Measurements from ENCODE around the gene INPPL1.

Gene INPPL1

GRCh38 chr11:72209101-72209500 is 15.5 kb upstream of the INPPL1 start:
- no peak for DNase-seq (ENCODE audit: low read depth in 1 of 2, low spot score in 1 of 2)

GRCh38 chr11:72216638-72217037 is 7.9 kb upstream of the INPPL1 start, which contains the start of gene FOLR2:
Gene FOLR2 (plus strand): TSS chr11:72216794. CDS start chr11:72218585, 1,791 bp downstream.
- no peak for DNase-seq (ENCODE audit: low read depth in 1 of 2, low spot score in 1 of 2)

DNA sequence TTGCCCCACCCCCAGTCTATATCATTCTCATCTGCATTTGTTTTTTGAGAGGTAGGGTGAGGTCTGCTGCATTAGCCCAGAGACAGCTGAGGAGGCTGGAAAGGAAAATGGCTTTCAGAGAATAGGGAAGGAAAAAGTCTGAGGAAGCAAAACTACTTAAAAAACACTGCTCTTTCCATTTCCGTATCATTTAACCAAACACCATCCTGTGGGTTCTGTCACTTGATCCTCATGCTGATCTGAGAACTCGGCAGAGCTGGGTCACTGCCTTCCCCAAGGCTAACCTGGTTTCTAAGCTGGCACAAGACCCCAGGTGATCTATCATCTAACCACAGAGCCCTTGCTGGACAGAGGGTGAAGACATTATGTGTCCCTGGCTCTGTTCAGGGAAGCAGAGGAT is 6.7 kb upstream of the INPPL1 start:
- no peak for DNase-seq (ENCODE audit: low read depth in 1 of 2, low spot score in 1 of 2)

DNA sequence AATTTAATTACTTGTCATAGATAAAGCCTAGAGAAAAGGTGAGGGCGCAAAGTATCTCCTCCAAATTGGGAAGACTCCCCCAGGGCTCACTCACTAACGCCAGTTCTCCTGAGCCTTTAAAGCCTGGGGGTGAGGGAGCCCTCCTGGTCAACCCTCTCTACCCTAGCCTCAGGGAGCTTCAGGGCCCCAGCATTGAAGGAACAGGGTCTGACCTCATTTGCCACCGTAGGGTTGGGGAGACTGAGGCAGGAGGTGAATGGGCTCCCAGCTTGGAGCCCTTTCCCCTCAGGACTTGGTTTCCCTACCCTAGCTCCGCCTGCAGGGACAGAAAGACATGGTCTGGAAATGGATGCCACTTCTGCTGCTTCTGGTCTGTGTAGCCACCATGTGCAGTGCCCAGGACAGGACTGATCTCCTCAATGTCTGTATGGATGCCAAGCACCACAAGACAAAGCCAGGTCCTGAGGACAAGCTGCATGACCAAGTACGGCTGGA is 6.3 kb upstream of the INPPL1 start:
- DNase-seq (ENCODE audit: low read depth in 1 of 2, low spot score in 1 of 2): no peak

DNA sequence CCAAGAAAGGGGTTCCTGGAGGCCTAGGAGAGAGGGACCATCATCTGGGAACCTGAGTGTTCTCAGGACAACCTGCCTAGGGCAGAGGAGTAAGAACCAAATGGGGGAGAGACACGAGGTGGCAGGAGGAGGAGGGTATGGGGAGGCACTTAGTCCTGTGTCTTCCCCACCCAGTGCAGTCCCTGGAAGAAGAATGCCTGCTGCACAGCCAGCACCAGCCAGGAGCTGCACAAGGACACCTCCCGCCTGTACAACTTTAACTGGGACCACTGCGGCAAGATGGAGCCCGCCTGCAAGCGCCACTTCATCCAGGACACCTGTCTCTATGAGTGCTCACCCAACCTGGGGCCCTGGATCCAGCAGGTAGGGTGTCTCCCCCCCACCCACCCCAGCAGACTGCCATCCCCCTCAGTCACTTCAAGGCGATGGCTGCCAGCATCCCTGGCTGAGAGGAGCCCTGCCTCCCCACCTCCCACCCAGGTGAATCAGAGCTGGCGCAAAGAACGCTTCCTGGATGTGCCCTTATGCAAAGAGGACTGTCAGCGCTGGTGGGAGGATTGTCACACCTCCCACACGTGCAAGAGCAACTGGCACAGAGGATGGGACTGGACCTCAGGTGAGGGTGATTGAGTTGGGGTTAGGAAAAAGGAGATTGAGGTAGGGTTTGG is 3.7 kb upstream of the INPPL1 start:
- DNase-seq (ENCODE audit: low read depth in 1 of 2, low spot score in 1 of 2): no peak

DNA sequence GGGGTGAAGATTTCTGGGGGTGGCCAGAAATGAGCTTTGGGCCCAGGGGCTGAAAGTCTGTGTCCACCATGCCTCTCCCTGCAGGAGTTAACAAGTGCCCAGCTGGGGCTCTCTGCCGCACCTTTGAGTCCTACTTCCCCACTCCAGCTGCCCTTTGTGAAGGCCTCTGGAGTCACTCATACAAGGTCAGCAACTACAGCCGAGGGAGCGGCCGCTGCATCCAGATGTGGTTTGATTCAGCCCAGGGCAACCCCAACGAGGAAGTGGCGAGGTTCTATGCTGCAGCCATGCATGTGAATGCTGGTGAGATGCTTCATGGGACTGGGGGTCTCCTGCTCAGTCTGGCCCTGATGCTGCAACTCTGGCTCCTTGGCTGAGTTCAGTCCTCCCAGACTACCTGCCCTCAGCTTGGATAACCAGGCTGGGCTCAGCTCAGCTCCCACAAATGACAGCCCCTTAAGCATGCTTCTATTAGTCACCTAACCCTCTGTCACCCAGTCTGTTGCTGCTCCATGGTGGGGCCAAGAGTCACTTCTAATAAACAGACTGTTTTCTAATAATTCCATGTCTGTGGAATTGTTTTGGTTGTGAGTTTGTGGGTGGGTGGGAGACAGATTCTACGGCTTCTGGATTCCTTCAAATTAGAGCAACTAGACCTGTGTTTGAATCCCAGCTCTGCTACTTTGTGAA is 3.0 kb upstream of the INPPL1 start:
- DNase-seq (ENCODE audit: low read depth in 1 of 2, low spot score in 1 of 2): no peak

DNA sequence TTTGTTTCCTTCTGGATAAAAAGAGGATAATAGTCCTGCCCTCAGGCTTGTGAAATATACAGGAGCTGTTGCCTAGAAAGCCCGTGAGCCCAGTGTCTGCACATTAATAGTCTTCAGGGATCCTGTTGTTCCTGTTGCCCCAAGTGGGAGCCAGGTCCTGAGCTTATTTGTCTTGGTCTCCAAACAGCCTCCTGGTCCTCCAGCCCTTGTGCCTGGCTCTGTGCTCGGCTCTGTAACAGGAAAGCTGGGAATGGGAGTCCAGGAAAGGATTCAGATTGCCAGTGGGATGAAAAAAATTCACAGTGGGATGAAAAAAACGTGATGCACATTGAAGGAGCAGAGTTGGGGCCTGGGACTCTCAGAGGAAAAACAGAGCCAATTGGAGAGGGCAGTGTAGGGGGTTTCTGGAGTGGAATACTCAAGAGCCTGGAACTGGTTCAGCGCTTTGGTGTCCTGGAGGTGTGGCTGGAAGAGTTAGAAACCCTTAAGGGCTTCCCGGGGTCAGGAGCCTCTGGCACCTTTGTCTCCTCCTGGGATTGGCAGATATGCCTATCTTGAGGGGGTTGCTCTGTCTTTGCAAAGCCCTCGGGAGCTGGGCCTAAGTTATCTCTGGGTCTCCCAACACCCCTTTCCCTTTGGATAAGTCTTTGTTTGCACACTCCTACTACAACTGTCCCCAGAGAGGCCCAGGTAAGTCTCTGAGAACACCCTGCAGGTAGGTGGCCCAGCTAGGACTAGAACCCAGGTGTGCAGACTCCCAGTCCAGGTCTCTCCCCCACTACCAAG is 2.3 kb upstream of the INPPL1 start:
- no peak for DNase-seq (ENCODE audit: low read depth in 1 of 2, low spot score in 1 of 2)

- peak; percentile 79 to 90 for DNase-seq (ENCODE audit: low read depth in 1 of 2, low spot score in 1 of 2)
Measured at GRCh38 chr11:72222907-72223614, 1.5 kb upstream of the INPPL1 start.

DNA sequence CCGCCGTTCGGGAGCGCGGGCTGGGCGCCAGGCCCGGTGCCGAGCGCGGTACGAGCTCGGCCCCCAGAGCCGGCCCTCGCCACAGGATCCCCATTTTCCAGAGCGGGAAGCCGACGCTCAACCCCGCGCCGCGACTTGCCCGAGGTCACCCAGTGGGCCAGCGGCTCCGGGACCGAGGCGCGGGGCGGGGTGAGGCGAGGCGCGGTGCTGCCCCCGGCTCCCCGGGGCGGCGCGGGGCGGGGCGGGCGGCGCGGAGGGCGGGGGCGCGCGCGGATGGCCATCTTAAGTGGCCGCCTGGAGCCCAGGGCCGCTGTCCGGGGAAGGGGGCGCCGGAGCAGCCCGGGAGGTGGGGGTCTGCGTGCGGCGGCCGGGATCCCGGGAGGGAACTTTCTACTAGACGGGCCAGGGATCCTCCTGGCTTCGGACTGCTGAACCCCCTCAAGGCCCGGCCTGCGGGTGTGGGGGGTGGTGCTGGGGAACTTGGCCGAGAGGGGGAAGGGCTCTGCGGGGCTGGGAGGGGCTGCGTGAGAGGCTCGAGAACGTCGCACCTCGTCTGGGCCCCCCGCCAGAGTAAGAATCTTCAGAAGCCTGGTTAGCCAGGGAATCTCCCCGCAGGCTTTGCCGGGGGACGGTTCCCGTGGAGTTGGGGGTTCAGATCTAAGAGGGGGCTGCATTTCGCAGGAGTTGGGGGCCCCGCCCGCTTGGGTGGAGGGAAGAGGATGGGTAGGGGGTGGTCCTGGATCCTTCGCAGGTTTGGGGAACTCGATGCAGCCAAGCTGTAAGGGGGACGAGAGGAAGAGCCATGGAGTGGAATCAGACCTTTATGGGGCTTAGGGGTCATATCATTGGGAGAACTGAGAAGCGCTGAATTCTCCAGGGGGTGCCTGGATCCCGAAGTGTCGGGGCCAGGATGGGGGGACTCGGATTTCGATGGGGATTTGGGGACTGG is 678 bp upstream of the INPPL1 start:
- DNase-seq (ENCODE audit: low read depth in 1 of 2, low spot score in 1 of 2): peak in 1 of 2 donors; percentile 25

- DNase-seq (ENCODE audit: low read depth in 1 of 2, low spot score in 1 of 2): no peak
Measured at GRCh38 chr11:72225411-72225951, 914 bp downstream of the INPPL1 start.

GRCh38 chr11:72226701-72227100 is 2.1 kb downstream of the INPPL1 start:
- DNase-seq (ENCODE audit: low read depth in 1 of 2, low spot score in 1 of 2): no peak

DNA sequence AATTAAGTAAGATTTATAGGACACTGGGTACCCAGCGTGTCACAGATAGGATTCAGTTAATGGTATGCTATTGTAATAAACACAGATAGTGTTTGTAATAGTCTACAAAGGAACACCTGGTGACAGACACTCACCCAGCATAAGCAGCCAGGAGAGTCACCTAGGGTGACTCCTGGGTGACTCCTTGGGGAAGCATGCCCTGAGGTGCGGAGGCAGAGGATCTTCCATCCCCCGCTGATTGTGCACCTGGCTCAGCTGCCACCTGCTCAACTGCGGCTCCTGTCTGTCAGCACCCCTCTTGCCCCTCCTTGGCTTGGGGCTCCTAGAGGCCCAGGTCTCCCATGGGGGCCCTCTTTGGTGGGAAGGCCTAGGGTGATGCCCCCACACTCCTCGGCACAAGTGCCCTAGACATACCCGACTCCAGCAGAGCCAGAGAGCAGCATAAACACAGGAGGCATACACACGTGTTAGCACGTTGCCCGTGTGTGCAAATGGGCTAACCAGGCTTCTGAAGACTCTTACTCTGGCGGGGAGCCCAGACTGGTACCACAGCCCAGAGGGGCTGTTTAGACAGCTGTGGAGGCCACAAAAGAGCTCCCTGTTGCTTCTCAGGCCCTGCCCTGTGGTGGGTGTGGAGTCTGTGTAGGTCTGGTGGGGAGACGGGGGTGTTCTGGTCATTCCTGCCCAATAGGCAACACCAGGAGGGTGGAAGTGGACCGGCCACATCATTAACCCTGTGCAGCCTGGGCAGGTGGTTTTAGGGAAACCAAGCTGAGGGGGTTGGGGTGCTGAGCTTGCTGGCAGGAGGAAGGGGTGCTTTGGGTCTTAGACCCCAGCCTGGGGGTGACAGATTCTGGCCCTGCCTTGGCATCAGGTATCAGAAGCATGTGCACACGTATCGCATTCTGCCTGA is 3.0 kb downstream of the INPPL1 start:
- no peak for DNase-seq (ENCODE audit: low read depth in 1 of 2, low spot score in 1 of 2)

DNA sequence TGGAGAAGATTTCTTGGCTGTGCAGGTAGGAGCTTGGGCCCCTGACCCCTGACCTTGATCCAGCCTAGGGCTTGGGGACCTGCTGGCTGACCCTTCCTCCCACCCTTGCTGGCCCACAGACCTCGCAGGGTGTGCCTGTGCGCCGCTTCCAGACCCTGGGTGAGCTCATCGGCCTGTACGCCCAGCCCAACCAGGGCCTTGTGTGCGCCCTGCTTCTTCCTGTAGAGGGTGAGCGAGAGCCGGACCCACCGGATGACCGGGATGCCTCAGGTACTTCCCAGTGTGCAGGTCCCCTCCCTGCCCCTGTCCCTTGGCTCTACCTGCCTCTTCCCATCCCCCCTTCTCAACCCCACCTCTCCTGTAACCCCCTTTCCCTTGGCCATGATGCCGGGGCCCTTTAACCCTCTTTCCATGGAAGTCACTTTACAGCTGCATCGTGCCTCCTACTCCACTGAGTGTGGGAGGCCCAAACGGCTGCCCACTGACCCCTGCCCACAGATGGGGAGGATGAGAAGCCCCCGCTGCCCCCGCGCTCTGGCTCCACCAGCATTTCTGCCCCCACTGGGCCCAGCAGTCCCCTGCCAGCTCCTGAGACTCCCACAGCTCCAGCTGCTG is 3.8 kb downstream of the INPPL1 start:
- DNase-seq (ENCODE audit: low read depth in 1 of 2, low spot score in 1 of 2): no peak

DNA sequence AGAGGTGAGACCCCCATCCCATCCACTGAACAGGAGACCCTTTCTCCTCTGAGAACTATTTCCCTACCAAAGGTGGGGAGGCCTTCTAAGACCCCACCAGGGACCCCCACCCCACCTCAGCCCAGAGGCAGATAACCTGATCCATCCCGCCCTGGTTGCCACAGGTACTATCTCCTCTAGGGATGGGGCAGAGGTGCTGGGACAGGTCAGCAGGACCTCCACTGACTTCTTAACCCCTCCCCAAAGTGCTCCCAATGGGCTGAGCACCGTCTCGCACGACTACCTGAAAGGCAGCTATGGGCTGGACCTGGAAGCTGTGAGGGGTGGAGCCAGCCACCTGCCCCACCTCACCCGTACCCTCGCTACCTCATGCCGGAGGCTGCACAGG is 4.3 kb downstream of the INPPL1 start:
- DNase-seq (ENCODE audit: low read depth in 1 of 2, low spot score in 1 of 2): no peak

DNA sequence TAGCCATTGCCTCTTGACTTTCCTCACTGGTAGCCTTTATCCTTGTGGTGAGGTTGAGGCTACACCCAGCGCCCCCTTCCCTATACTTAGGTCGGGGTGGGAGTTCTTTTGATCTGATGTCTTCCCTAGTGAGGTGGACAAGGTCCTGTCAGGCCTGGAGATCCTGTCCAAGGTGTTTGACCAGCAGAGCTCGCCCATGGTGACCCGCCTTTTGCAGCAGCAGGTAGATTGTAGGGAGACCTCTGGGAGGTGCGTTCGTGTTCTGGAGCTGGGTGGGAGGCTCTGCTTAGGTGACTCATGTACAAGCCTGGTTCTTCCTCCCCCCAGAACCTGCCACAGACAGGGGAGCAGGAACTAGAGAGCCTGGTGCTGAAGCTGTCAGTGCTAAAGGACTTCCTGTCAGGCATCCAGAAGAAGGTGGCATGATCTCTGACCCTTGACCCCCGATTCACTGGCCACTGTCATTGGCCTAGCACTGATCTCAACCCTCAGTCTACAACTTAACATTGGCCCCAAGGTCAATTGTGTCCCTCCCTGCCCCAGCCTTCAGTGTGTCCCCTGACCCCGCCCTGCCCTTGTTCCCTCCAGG is 4.9 kb downstream of the INPPL1 start:
- DNase-seq (ENCODE audit: low read depth in 1 of 2, low spot score in 1 of 2): no peak

GRCh38 chr11:72229925-72230763 is 5.6 kb downstream of the INPPL1 start:
- DNase-seq (ENCODE audit: low read depth in 1 of 2, low spot score in 1 of 2): no peak

GRCh38 chr11:72230764-72231365 is 6.3 kb downstream of the INPPL1 start:
- DNase-seq (ENCODE audit: low read depth in 1 of 2, low spot score in 1 of 2): no peak
